ENCODE results near the gene TTC3.
A peak's percentile ranks its signal among the peaks of the same experiment; 100 is the strongest.

TTC3 gene

GRCh38 chr21:37226041-37226920 is 153.2 kb downstream of the TTC3 start:
- ChIA-PET POLR2A (interaction anchor here (1.0 kb wide), 1 partner anchor 40 kb away, joined by 3 read pairs; the partner anchor contains the start of gene VPS26C), CTCF (no interaction called here)
- Histone ChIP-seq H3K27ac (ENCODE audit: extremely low read depth, low read depth, low read length) (no peak overlapping the region), H3K4me3 (ENCODE audit: low read depth, low read length) (no peak overlapping the region), H3K36me3 (ENCODE audit: control insufficient read depth in 2 of 2, insufficient read depth in 1 of 2, low read length in 2 of 2) (peaks cover 18 to 76% of the 10 kb centered on the region in 2 experiments), H3K9me3 (ENCODE audit: control insufficient read depth, insufficient read depth, low read depth, low read length) (no peaks in the 10 kb centered on the region), H3K4me1 (ENCODE audit: control insufficient read depth, insufficient read depth, low read length) (no peaks in the 10 kb centered on the region)
- TF ChIP-seq SCRT2 (tag by site-specific recombination; IDR thresholded peaks at IDR 0.05) (0 out of 2 replicates have a peak, but pooled peaks have one; percentile 40), ZIC2 (tag by site-specific recombination; IDR thresholded peaks at IDR 0.05) (no peak), ZNF530 (tag by site-specific recombination; IDR thresholded peaks at IDR 0.05; ENCODE audit: low read depth) (no peak), REPIN1 (tag by site-specific recombination; IDR thresholded peaks at IDR 0.05; ENCODE audit: low read depth) (no peak), GFI1B (tag by site-specific recombination; IDR thresholded peaks at IDR 0.05) (no peak)

DNA sequence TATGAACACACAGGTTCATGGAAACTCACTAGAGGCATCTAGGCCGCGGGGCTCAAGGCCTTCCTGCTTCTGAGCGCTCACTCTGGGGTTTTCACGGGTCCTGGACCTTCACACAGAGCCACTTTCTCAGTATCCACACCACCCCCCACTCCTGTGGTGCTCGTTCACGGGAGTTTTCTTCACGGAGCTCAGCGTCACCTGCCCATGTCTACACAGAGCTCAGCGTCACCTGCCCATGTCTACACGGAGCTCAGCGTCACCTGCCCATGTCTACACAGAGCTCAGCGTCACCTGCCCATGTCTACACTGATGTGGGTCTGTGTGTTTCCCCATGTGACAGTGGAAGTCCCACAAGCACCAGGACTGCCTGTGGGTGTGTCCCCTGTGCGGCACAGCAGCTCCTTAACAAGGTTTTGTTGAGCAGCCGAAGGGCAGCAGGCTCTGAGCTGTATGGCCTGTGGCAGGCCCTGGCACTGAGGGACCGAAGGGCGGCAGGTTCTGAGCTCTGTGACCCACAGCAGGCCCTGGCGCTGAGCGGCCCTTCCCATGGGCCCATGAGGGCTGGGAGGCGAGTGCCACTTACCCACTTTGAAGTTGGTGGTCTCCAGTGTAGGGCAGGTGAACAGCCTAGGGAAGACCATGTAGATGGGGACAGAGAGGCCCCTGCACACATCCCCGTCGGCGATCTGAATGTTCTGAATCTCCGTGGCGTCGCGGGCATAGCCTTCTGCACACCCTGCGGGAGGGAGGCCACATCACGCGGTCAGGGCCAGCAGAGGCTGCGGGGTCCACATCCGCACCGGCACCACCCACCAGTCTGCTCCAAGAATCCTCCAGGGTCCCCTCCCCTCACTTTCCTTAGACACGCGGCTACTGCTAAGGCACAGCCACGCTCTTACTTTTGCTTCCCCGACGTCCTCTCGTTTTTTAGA is 154.3 kb downstream of the TTC3 start:
- TF ChIP-seq ZNF639 (tag by site-specific recombination; IDR thresholded peaks at IDR 0.05) (no peak), ZNF792 (tag by site-specific recombination; IDR thresholded peaks at IDR 0.05) (no peak), REPIN1 (tag by site-specific recombination; IDR thresholded peaks at IDR 0.05; ENCODE audit: low read depth) (no peak), TCF7L2 (IDR thresholded peaks at IDR 0.05; ENCODE audit: borderline replicate concordance, low read depth, low read length) (no peak), ZNF211 (tag by site-specific recombination; IDR thresholded peaks at IDR 0.05; ENCODE audit: low read depth) (no peak), MZF1 (tag by site-specific recombination; IDR thresholded peaks at IDR 0.05; ENCODE audit: borderline replicate concordance) (no peak)
- H3K27ac ChIP-seq (ENCODE audit: extremely low read depth, low read depth, low read length) = no peak overlapping the region
- H3K4me3 ChIP-seq (ENCODE audit: low read depth, low read length) = no peak overlapping the region
- ChIA-PET CTCF (interaction anchor here (0.6 kb wide), 1 partner anchor 281 kb away, joined by 4 read pairs; no protein-coding TSS in a partner anchor), POLR2A (interaction anchor here (1.0 kb wide), 1 partner anchor 39 kb away, joined by 3 read pairs; the partner anchor contains the start of gene VPS26C)
- peaks cover 18 to 87% of the 10 kb centered on the region in 2 experiments for H3K36me3 ChIP-seq (ENCODE audit: control insufficient read depth in 2 of 2, insufficient read depth in 1 of 2, low read length in 2 of 2)
- H3K9me3 ChIP-seq (ENCODE audit: control insufficient read depth, insufficient read depth, low read depth, low read length) = no peaks in the 10 kb centered on the region
- no peaks in the 10 kb centered on the region for H3K4me1 ChIP-seq (ENCODE audit: control insufficient read depth, insufficient read depth, low read length)

DNA sequence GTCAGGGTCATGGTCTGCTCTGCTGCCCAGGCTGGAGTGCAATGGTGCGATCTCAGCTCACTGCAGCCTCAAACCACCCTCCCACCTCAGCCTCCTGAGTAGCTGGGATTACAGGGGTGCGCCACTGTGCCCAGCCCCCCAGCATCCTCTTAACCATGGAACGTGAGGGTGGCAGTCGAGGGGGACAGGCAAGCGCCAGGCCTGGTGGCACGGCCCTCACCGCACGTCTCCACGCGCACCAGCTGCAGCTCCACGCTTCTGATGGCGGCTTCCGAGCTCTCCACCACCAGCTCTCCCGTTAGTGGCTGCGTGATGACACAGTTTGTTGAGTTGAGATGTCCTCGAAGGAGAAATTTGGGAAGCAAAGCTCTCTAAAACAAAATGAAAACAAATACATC is 154.9 kb downstream of the TTC3 start:
- H3K27ac ChIP-seq (ENCODE audit: extremely low read depth, low read depth, low read length) = no peak overlapping the region
- ChIA-PET CTCF (no interaction called here), POLR2A (no interaction called here)
- H3K4me3 ChIP-seq (ENCODE audit: low read depth, low read length) = no peak overlapping the region
- H3K36me3 ChIP-seq (ENCODE audit: control insufficient read depth in 2 of 2, insufficient read depth in 1 of 2, low read length in 2 of 2) = peaks cover 18 to 91% of the 10 kb centered on the region in 2 experiments
- no peaks in the 10 kb centered on the region for H3K4me1 ChIP-seq (ENCODE audit: control insufficient read depth, insufficient read depth, low read length)
- no peaks in the 10 kb centered on the region for H3K9me3 ChIP-seq (ENCODE audit: control insufficient read depth, insufficient read depth, low read depth, low read length)
- TF ChIP-seq SP7 (tag by site-specific recombination; IDR thresholded peaks at IDR 0.05) = no peak
- no peak for TF ChIP-seq ZNF114 (tag by site-specific recombination; IDR thresholded peaks at IDR 0.05)
- no peak for TF ChIP-seq ZBTB48 (tag by site-specific recombination; IDR thresholded peaks at IDR 0.05)
- TF ChIP-seq SALL2 (tag by site-specific recombination; IDR thresholded peaks at IDR 0.05; ENCODE audit: borderline replicate concordance) = no peak
- TF ChIP-seq PRDM1 (tag by site-specific recombination; IDR thresholded peaks at IDR 0.05) = no peak
- TF ChIP-seq KLF10 (tag by site-specific recombination; IDR thresholded peaks at IDR 0.05) = no peak
- no peak for TF ChIP-seq ZNF837 (tag by site-specific recombination; IDR thresholded peaks at IDR 0.05)
- TF ChIP-seq TCF7L2 (IDR thresholded peaks at IDR 0.05; ENCODE audit: borderline replicate concordance, low read depth, low read length) = no peak
- no peak for TF ChIP-seq ZNF843 (tag by site-specific recombination; IDR thresholded peaks at IDR 0.05)
- no peak for TF ChIP-seq ZIC2 (tag by site-specific recombination; IDR thresholded peaks at IDR 0.05)
- TF ChIP-seq ZBTB26 (tag by site-specific recombination; optimal IDR thresholded peaks at IDR 0.05) = no peak
- no peak for TF ChIP-seq ZNF341 (tag by site-specific recombination; IDR thresholded peaks at IDR 0.05; ENCODE audit: low read depth)
- TF ChIP-seq ZNF621 (tag by site-specific recombination; IDR thresholded peaks at IDR 0.05) = no peak
- TF ChIP-seq ZBTB7A (tag by site-specific recombination; IDR thresholded peaks at IDR 0.05; ENCODE audit: low read depth) = no peak
- TF ChIP-seq, protein P1, sequence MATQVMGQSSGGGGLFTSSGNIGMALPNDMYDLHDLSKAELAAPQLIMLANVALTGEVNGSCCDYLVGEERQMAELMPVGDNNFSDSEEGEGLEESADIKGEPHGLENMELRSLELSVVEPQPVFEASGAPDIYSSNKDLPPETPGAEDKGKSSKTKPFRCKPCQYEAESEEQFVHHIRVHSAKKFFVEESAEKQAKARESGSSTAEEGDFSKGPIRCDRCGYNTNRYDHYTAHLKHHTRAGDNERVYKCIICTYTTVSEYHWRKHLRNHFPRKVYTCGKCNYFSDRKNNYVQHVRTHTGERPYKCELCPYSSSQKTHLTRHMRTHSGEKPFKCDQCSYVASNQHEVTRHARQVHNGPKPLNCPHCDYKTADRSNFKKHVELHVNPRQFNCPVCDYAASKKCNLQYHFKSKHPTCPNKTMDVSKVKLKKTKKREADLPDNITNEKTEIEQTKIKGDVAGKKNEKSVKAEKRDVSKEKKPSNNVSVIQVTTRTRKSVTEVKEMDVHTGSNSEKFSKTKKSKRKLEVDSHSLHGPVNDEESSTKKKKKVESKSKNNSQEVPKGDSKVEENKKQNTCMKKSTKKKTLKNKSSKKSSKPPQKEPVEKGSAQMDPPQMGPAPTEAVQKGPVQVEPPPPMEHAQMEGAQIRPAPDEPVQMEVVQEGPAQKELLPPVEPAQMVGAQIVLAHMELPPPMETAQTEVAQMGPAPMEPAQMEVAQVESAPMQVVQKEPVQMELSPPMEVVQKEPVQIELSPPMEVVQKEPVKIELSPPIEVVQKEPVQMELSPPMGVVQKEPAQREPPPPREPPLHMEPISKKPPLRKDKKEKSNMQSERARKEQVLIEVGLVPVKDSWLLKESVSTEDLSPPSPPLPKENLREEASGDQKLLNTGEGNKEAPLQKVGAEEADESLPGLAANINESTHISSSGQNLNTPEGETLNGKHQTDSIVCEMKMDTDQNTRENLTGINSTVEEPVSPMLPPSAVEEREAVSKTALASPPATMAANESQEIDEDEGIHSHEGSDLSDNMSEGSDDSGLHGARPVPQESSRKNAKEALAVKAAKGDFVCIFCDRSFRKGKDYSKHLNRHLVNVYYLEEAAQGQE (tag by site-specific recombination; IDR thresholded peaks at IDR 0.05) = no peak
